Esophagus muscularis mucosa (tissue), 4 donors: ENCODE results near the gene OGFOD3. TPM values are rescaled to one million over a fixed set of nuclear protein-coding genes. Genes with fewer than 3 reads are reported as not detected.
"Not testable (repeated sequence)": the region's sequence is repeated elsewhere in the genome, so short reads cannot be mapped to it uniquely, and the experiment has no call there.

Experiments used
- DNase-seq: peaks from one replicate; pipeline ENCODE4 v3.0.0-alpha.2; 2017; ENCODE audit errors: extremely low spot score
- H3K27ac ChIP-seq, 4 donors: fragments of 200-600 bp; sonication (generic); replicated peaks in 1 of 4; 1 replicate in 3 of 4; 2 replicates in 1 of 4; pipeline ENCODE4 v1.5.1; 2016 to 2019; ENCODE audit warnings: mild to moderate bottlenecking in 1 of 4
- H3K27me3 ChIP-seq, 4 donors: fragments of 200-600 bp; sonication (generic); one replicate each; pipeline versions ENCODE4 v1.5.1 to v1.6.0; 2016 to 2019
- H3K36me3 ChIP-seq, 4 donors: fragments of 200-600 bp; sonication (generic); one replicate each; pipeline ENCODE4 v1.5.1; 2016 to 2019
- H3K4me1 ChIP-seq, 4 donors: fragments of 200-600 bp; sonication (generic); one replicate each; pipeline ENCODE4 v1.5.1; 2016 to 2019
- H3K4me3 ChIP-seq, 4 donors: fragments of 200-600 bp; sonication (generic); 1 replicate in 2 of 4; 2 replicates in 2 of 4; pipeline ENCODE4 v1.5.1; 2016 to 2019; ENCODE audit warnings: mild to moderate bottlenecking in 4 of 4, moderate library complexity in 1 of 4
- H3K9me3 ChIP-seq, 4 donors: fragments of 200-600 bp; sonication (generic); 1 replicate in 3 of 4; 2 replicates in 1 of 4; pipeline ENCODE4 v1.5.1; 2016 to 2019
- EP300 ChIP-seq: sonication (generic); formaldehyde crosslinking; IDR thresholded peaks from one replicate; pipeline ENCODE4 v1.6.1; 2017; ENCODE audit warnings: antibody characterized with exemption
- POLR2A ChIP-seq: fragments of 450-650 bp; IDR thresholded peaks from one replicate; pipeline ENCODE4 v1.6.1; 2017; ENCODE audit warnings: antibody characterized with exemption, moderate library complexity, mild to moderate bottlenecking, low read depth
- POLR2AphosphoS5 ChIP-seq, 2 donors: sonication (generic); formaldehyde crosslinking; IDR thresholded peaks; one replicate each; pipeline ENCODE4 v1.6.1; 2017; ENCODE audit warnings: antibody characterized with exemption in 2 of 2
- WGBS: methylation state at CpG from one replicate; pipeline ENCODE4 v1.1.5; 2018; 5-methylcytosine and 5-hydroxymethylcytosine counted together
- intact Hi-C: fragments of 100-400 bp; cut with DNase I; formaldehyde crosslinking; loops from one replicate; pipeline ENCODE4 v1.15.1; 2023
- total RNA-seq, 4 donors: library from RNA; depleted of rRNA; stranded (reverse); fragments of >200 nt; gene quantifications; one replicate each; pipeline versions ENCODE4 v1.1.0 to v1.2.1, GENCODE V29; 2016
- TF ChIP-seq, protein P1 (sequence below), 3 experiments: fragments of 200-600 bp in 2 of 3; fragments of 450-650 bp in 1 of 3; sonication (generic) in 2 of 3; IDR thresholded peaks; one replicate each; pipeline ENCODE4 v1.5.1; 2017 to 2019; ENCODE audit warnings: antibody characterized with exemption in 3 of 3, mild to moderate bottlenecking in 2 of 3, moderate library complexity in 1 of 3

The OGFOD3 gene
- total RNA-seq, 4 donors from 2014 or later = 21.6 to 35.3 (median 28.5) TPM

DNA sequence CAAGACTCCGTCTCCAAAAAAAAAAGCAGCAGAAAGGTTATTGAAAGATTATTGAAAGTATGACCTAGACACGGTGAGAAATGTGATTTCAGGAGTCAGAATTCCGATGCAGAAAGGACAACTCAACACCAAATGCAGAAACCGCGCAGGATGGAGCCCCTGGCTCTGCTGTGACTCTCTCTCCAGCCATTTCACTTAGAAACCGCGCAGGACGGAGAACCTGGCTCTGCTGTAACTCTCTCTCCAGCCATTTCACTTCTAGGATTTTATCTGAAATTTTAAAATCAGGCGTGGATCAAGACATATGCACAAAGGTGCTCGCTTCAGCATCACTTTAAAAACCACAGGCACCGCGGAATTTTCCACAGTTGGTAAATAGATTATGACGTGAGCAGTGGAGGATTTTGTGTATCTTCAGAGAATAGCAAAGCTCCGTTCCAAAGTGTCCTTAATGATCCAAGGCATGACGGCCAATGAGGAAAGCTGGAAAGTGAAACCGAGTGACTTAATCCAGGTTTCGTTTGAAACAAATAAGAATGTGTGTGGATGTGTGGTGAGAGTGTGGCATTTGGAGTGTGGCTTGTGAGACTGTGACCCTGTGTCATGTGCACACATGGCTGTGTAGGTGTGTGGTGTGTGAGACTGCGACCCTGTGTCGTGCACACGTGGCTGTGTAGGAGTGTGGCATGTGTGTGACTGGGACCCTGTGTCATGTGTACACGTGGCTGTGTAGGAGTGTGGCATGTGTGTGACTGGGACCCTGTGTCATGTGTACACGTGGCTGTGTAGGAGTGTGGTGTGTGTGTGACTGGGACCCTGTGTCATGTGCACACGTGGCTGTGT, 37.3 kb downstream of the OGFOD3 start:
- Histone ChIP-seq H3K36me3 (no peaks in the 10 kb centered on the region), H3K27ac (no peak overlapping the region), H3K27me3 (peaks cover 0 to 88% (median 30%) of the 10 kb centered on the region in 4 donors), H3K4me3 (no peak overlapping the region), H3K4me1 (peaks cover 14 to 36% (median 18%) of the 10 kb centered on the region in 4 donors), H3K9me3 (no peaks in the 10 kb centered on the region)
- intact Hi-C loops = no loop called here
- WGBS = 61% methylated on average over 23 of the region's 23 CpGs
- DNase-seq = no peak
- TF ChIP-seq EP300 (no peak), POLR2AphosphoS5 (IDR thresholded peaks at IDR 0.05) (no peak), POLR2A (no peak)
- TF ChIP-seq, protein P1, sequence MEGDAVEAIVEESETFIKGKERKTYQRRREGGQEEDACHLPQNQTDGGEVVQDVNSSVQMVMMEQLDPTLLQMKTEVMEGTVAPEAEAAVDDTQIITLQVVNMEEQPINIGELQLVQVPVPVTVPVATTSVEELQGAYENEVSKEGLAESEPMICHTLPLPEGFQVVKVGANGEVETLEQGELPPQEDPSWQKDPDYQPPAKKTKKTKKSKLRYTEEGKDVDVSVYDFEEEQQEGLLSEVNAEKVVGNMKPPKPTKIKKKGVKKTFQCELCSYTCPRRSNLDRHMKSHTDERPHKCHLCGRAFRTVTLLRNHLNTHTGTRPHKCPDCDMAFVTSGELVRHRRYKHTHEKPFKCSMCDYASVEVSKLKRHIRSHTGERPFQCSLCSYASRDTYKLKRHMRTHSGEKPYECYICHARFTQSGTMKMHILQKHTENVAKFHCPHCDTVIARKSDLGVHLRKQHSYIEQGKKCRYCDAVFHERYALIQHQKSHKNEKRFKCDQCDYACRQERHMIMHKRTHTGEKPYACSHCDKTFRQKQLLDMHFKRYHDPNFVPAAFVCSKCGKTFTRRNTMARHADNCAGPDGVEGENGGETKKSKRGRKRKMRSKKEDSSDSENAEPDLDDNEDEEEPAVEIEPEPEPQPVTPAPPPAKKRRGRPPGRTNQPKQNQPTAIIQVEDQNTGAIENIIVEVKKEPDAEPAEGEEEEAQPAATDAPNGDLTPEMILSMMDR (IDR thresholded peaks at IDR 0.05) = no peak

DNA sequence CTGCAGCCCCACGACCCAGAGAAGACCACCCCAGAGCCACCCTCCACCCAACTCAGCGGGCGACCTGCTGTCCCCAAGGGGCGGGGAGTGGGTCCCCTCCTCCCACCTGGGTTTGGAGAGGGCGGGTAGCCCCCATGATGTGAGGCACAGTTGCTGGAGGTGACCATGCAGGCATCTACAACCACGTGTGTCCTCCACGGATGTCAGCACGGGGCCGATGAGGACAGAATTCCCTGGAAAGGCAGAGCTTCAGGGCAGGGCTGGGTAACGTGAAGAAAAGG, 39.7 kb downstream of the OGFOD3 start:
- H3K27me3 ChIP-seq = peaks cover 0 to 88% (median 33%) of the 10 kb centered on the region in 4 donors
- no peak overlapping the region for H3K4me3 ChIP-seq
- DNase-seq = no peak
- no peak overlapping the region for H3K27ac ChIP-seq
- no peaks in the 10 kb centered on the region for H3K36me3 ChIP-seq
- WGBS = 70% methylated on average over 10 of the region's 10 CpGs
- peaks cover 0 to 24% (median 2%) of the 10 kb centered on the region in 4 donors for H3K4me1 ChIP-seq
- no peaks in the 10 kb centered on the region for H3K9me3 ChIP-seq
- TF ChIP-seq, protein P1 (IDR thresholded peaks at IDR 0.05) = no peak
- TF ChIP-seq EP300 (no peak), POLR2A (no peak), POLR2AphosphoS5 (IDR thresholded peaks at IDR 0.05) (no peak)
- intact Hi-C loops = no loop called here

DNA sequence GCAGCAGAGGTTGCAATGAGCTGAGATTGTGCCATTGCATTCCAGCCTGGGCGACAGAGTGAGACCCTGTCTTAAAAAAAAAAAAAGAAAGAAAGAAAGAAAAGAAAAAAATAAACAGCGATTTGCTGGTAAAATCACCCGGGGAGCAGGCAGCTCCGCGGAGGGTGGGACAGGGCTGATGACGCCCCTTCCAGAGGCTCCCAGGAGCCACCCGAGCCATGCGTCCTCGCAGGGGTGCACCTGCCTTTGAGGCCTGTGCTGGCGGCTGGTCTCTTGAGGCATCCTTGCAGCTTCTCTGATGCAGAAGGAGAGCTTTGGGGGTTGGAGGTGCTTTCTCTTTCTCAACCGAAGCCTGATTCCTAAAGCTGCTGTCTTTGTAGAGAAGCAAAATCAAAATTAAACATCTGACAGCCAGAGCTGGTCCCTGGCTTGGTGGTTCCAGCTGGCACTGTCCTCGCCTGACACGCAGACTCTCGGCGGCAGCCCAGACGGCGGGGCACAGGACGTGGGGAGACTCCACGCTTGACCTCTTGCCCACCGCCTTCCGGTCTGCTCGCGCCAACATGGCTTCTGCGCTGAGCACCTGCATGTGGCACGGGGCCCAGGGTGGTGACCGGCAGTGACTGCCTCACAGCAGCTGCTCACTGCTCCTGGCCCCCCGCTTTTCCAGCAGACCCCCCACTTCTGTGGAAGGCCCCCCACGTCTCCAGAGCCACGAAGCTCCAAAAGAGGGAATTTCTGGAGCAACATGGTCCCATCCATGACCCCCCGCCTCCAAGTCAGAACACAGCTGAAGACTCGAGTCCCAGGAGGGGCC, 40.3 kb downstream of the OGFOD3 start:
- H3K36me3 ChIP-seq = no peaks in the 10 kb centered on the region
- H3K27me3 ChIP-seq = peaks cover 0 to 88% (median 31%) of the 10 kb centered on the region in 4 donors
- peaks cover 0 to 24% (median 2%) of the 10 kb centered on the region in 4 donors for H3K4me1 ChIP-seq
- H3K4me3 ChIP-seq = no peak overlapping the region
- H3K27ac ChIP-seq = no peak overlapping the region
- no peak for TF ChIP-seq POLR2AphosphoS5 (IDR thresholded peaks at IDR 0.05)
- TF ChIP-seq, protein P1 (IDR thresholded peaks at IDR 0.05) = no peak
- TF ChIP-seq POLR2A = no peak
- TF ChIP-seq EP300 = no peak
- no peaks in the 10 kb centered on the region for H3K9me3 ChIP-seq
- no peak for DNase-seq
- WGBS = 78% methylated on average over 31 of the region's 31 CpGs
- intact Hi-C loops = no loop called here

DNA sequence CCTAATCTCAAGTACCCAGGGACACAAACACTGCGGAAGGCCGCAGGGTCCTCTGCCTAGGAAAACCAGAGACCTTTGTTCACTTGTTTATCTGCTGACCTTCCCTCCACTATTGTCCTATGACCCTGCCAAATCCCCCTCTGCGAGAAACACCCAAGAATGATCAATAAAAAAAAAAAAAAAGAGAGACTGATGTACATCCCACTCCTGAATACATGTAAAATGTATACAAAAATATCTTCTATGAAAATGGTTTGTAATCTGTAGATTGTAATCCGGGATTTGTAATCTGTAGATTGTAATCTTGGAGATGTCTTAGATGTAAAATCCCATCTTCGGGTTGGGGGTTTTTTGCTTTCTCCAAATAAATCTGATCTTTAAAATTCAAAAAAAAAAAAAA, 41.1 kb downstream of the OGFOD3 start:
- 61% methylated on average over 3 of the region's 5 CpGs for WGBS
- H3K4me3 ChIP-seq, H3K9me3 ChIP-seq, H3K27ac ChIP-seq, intact Hi-C loops, H3K36me3 ChIP-seq, DNase-seq: not testable (repeated sequence)
- H3K27me3 ChIP-seq = peaks cover 0 to 88% (median 32%) of the 10 kb centered on the region in 4 donors
- H3K4me1 ChIP-seq = peaks cover 0 to 25% (median 2%) of the 10 kb centered on the region in 4 donors

DNA sequence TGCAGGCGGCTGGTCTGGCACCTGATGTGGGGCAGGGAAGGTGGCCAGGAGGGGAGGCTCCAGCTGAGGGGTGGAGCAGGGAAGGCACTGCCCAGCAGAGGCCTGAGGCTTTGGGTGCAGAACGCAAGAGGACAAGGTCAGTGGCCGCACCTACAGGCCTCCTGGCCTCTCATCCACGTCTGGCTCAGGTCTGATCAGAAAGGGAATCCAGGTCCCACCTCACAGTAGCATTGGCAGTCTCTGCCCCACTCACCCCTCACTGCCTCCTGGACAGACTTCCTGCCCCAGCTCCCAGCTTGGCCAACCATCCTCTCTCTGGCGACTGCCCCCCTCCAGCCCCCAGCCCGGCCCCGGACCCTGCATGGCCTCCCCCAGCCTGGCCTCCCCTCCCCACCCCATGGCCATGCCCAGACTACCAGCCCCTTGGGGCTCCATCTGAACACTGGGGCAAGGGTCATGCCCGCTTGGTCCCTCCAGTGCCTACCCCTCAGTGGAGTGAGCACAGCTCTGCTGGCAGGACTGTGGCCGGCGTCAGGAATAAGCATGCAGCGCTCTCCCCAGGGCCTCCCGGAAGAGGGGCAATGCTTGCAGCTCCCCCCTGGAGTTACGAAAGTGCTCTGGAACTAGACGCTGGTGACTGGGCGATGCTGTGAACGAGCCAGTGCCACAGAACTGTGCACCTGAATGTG, 42.2 kb downstream of the OGFOD3 start:
- WGBS = 82% methylated on average over 14 of the region's 16 CpGs

More for the DNA sequence above, 42.2 kb downstream of the OGFOD3 start:
- TF ChIP-seq, protein P1 (IDR thresholded peaks at IDR 0.05) = no peak
- TF ChIP-seq POLR2AphosphoS5 (IDR thresholded peaks at IDR 0.05) (no peak), EP300 (no peak), POLR2A (no peak)
- no peak overlapping the region for H3K27ac ChIP-seq
- intact Hi-C loops = no loop called here
- H3K4me1 ChIP-seq = peaks cover 3 to 33% (median 11%) of the 10 kb centered on the region in 4 donors
- no peak for DNase-seq
- H3K27me3 ChIP-seq = peaks cover 0 to 88% (median 43%) of the 10 kb centered on the region in 4 donors
- H3K36me3 ChIP-seq = no peaks in the 10 kb centered on the region
- no peaks in the 10 kb centered on the region for H3K9me3 ChIP-seq
- H3K4me3 ChIP-seq = no peak overlapping the region
